ENCODE results near the gene CNTF.

GRCh38 chr11:58591659-58592058, 30.8 kb upstream of the CNTF start:
- TF ChIP-seq EZH2phosphoT487 (IDR thresholded peaks at IDR 0.05; ENCODE audit: insufficient read depth, low read depth): no peak
- no peak for TF ChIP-seq EZH2 (IDR thresholded peaks at IDR 0.05; ENCODE audit: insufficient read depth, poor library complexity, severe bottlenecking)

Data from GM23248 (cell line).